ENCODE results near the gene CMTM4. TPM values are rescaled to one million over a fixed set of nuclear protein-coding genes. Genes with fewer than 3 reads are reported as not detected.
A peak's percentile ranks its signal among the peaks of the same experiment; 100 is the strongest.

Gene CMTM4
- 1 to 10 TPM; 1.1 to 1.5 TPM for total RNA-seq
- total RNA-seq = 1.9 to 8.6 reads per million in 2 donors

DNA sequence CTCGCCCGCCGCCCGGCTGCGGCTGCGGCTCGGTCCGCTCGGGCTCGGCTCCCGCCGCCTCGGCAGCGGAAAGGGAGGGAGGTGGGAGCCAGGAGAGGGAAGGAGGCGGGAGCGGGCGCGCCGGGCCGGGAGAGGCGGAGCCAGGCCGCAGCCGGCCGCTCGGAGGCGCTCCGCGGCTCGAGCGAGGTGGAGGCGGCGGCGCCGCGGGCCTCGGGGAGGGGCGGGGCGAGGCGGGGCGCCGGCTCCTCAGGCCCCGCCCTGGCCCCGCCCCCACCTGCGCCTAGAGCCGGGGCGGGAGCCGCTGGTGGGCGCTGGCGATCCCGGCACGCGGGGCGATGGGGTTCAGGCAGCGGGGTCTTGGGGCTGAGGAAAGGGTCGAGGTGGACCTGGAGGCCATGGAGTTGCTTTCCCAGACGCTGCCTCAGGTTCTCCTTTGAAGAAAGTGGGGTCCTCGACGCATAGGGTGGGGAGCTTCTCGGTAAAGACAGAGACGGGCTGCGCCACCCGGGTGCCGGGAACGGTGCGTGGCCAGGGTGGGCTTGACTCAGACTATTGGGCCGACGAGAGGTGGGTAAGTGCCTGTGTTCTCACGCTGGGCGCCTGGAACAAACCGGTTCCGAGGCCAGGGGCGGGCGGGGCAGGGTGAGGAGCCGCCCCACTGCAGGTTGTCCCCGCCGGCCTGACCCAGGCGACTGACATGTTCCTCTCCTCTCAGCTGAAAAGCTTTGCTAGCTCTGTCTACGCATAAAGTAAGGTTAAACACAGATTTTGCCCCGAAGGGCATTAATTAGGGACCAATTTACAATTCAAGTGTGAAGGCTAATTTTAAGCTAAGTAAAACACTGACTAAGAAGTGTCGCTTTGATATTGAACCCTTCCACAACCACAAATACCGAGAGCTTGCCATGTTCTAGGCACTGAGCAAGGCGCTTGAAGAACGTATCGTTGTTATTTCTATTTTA is at the start of gene CMTM4:
CMTM4 (minus strand) TSS at position 75 of the 962 bp plus-strand sequence. CDS start 218 bp downstream, outside the sequence.
- Mint-ChIP-seq H3K27ac (no peak within 1 kb of the TSS), H3K4me1 (peaks cover 5% of the 10 kb centered on the region), H3K27me3 (no peaks in the 10 kb centered on the region), H3K36me3 (ENCODE audit: low read depth) (no peaks in the 10 kb centered on the region), H3K4me3 (peak within 1 kb of the TSS; percentile 85)
- DNase-seq (peak; percentile 62 to 86 (median 82)), ATAC-seq (peak; percentile 97)
- H3K9me3 ChIP-seq (ENCODE audit: control insufficient read depth, low read length, poor library complexity, severe bottlenecking) = no peaks in the 10 kb centered on the region

DNA sequence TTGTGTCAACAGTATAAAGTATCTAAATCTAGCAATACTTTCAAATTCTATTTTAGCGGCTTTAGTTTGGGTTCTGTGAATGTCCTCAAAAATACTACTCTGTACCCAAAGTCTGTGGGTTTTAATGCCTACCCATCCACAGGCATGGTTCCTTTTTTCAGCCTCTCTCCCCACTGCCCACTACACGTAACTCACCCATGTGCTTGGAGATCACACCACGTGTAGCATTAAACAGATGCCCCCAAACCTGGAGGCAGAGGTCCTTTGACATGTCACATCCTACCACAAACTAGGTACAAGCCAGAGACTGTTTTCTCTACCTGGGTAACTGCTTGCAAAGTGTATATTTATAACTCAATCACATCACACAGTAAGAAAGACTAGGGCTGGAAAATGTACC is 49.5 kb upstream of the CMTM4 start:
- no peaks in the 10 kb centered on the region for H3K27me3 Mint-ChIP-seq
- no peaks in the 10 kb centered on the region for H3K9me3 ChIP-seq (ENCODE audit: control insufficient read depth, low read length, poor library complexity, severe bottlenecking)
- peaks cover 36% of the 10 kb centered on the region for H3K4me1 Mint-ChIP-seq
- H3K27ac Mint-ChIP-seq = no peak overlapping the region
- ATAC-seq = no peak
- no peak for DNase-seq
- H3K36me3 Mint-ChIP-seq (ENCODE audit: low read depth) = peaks cover 4% of the 10 kb centered on the region
- H3K4me3 Mint-ChIP-seq = no peak overlapping the region

DNA sequence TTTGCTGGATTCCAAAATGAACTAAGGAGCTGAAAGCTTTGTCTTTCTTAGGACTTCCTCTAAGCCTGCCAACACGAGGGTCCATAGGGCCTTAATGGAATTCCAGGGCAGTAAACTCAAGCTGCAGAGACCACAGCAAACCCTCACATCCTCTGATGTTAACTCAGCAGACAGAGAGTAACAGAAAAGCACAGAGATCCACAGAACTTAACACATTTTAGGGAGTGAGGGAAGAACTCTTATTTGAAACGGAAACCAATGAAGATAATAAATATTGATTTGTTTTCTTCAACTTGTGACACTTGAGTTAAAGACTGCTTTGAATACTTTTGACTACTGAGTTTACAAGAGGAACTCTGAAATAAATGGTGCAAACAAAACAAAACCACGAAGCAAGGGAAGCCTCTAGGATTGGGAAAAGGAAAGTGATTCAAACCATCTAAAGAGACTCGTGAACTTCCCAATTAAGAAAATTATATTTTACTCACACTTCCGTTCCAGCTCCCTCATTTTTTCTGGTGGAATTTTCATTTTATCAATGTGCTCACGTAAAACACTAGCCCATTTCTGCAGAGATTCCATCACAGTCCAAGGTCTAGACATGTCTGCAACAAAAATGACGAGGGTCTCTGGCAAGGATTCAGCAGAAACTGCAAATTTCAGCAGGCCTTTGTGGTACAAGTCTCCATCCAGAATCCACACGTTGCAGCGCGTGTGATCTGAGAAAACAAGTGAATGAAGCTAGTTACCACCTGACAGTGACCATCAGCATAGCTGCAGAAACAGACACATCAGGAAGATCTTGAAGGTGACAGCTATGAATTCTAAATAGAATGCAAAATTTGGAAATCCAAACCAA is 45.6 kb upstream of the CMTM4 start:
- ATAC-seq (no peak), DNase-seq (no peak)
- Mint-ChIP-seq H3K27me3 (no peaks in the 10 kb centered on the region), H3K4me1 (peaks cover 25% of the 10 kb centered on the region), H3K36me3 (ENCODE audit: low read depth) (no peaks in the 10 kb centered on the region), H3K4me3 (no peak overlapping the region), H3K27ac (no peak overlapping the region)
- H3K9me3 ChIP-seq (ENCODE audit: control insufficient read depth, low read length, poor library complexity, severe bottlenecking) = no peaks in the 10 kb centered on the region

DNA sequence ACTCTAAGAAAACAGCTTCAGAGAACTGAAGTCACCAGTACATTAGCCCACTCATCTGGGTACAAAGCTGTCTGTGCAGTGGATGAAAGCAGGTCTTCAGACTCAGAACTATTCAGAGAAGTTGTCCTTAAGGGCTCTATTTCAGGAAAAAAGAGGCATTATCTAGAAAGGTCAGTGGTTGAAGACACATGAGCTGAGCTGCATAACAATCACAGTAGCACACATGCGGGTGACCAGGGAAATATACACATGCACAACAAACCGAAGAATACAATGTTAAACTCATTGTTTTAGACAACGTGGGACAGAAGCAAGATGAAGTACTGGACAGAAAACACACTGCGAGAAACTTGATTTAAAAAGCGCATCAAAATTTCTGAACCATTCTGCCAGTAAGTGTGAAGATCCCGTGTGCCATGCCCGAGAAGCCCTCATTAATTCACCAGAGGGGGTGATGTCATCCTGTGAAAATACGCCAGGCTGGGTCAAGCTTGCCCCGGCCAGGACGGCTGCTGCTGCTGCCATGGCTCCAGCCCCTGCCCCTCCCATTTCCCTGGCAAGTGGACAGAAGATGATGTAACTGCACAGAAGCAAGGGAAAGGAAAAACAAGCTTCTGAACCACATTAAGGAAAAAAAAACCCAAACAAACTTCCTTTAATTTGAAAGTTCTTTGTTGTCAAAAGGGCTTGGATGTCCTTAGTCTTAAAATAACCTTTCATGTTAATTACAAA is 44.8 kb upstream of the CMTM4 start:
- Mint-ChIP-seq H3K27me3 (no peaks in the 10 kb centered on the region), H3K27ac (peak overlapping the region; percentile 83), H3K4me1 (peaks cover 23% of the 10 kb centered on the region), H3K36me3 (ENCODE audit: low read depth) (no peaks in the 10 kb centered on the region), H3K4me3 (no peak overlapping the region)
- DNase-seq (no peak), ATAC-seq (no peak)
- H3K9me3 ChIP-seq (ENCODE audit: control insufficient read depth, low read length, poor library complexity, severe bottlenecking) = no peaks in the 10 kb centered on the region

DNA sequence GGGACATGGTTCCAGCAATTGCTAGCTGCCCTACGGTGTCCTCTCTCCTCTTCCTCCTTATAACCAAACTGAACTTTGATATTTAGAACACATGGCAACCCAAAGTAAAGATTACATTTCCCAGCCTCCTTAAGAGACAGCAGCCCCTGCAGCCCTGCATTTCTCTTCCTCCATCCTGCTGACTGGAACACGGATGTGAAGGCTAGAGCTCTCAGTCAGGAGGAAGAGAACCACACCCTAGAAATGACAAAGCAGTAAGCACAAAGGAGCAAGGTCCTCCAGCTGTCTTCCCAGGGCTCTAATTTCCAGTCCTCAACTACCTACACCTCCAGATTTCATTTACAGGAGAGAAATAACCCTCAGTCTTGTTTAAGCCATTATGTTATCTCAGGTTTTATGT is 44.0 kb upstream of the CMTM4 start:
- H3K9me3 ChIP-seq (ENCODE audit: control insufficient read depth, low read length, poor library complexity, severe bottlenecking) = no peaks in the 10 kb centered on the region
- Mint-ChIP-seq H3K4me3 (no peak overlapping the region), H3K27ac (peak overlapping the region; percentile 83), H3K4me1 (peaks cover 19% of the 10 kb centered on the region), H3K27me3 (no peaks in the 10 kb centered on the region), H3K36me3 (ENCODE audit: low read depth) (no peaks in the 10 kb centered on the region)
- ATAC-seq (no peak), DNase-seq (no peak)

DNA sequence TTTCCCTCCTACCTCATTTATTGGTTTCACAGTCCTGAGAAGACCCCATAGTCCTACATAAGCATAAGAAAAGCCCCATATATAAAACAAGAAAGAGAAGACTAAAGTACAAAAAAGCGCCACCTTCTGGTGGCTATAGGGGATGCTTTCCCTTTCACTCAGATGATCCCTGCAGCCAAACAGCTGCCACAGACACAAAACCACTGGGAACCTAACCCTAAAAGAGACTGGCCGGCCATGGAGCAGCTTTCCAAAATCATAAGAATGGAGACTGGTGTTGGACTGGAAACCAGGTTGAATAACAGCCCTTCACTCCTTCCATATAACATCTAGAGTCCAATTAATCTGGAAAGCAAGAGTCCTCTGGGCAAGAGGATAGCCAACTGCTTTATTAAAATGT is 43.5 kb upstream of the CMTM4 start:
- peaks cover 19% of the 10 kb centered on the region for H3K4me1 Mint-ChIP-seq
- H3K27me3 Mint-ChIP-seq = no peaks in the 10 kb centered on the region
- H3K9me3 ChIP-seq (ENCODE audit: control insufficient read depth, low read length, poor library complexity, severe bottlenecking) = no peaks in the 10 kb centered on the region
- no peak overlapping the region for H3K4me3 Mint-ChIP-seq
- no peaks in the 10 kb centered on the region for H3K36me3 Mint-ChIP-seq (ENCODE audit: low read depth)
- H3K27ac Mint-ChIP-seq = peak overlapping the region; percentile 83
- peak; percentile 63 for ATAC-seq
- no peak for DNase-seq

DNA sequence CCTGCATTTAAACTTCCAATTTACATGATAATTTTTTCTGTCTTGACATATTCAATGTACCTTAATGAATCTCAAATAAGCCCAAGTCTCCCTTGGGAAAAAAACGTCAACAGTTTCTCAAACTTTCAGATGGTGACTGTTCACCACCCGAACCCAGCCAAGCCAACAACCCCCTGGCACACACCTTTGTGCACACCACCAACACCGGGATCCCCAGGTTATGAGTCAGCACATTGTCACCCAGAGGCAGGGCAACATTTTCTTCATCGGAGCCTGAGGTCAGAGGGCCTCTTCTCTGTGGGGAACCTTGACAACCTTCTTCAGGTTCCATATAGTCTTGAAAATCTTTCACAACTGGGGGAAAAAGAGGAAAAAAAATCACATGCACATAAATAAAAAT is 39.3 kb upstream of the CMTM4 start:
- ATAC-seq = no peak
- H3K9me3 ChIP-seq (ENCODE audit: control insufficient read depth, low read length, poor library complexity, severe bottlenecking) = no peaks in the 10 kb centered on the region
- Mint-ChIP-seq H3K27me3 (no peaks in the 10 kb centered on the region), H3K4me3 (no peak overlapping the region), H3K36me3 (ENCODE audit: low read depth) (peaks cover 4% of the 10 kb centered on the region), H3K4me1 (peaks cover 13% of the 10 kb centered on the region), H3K27ac (no peak overlapping the region)
- DNase-seq = no peak

DNA sequence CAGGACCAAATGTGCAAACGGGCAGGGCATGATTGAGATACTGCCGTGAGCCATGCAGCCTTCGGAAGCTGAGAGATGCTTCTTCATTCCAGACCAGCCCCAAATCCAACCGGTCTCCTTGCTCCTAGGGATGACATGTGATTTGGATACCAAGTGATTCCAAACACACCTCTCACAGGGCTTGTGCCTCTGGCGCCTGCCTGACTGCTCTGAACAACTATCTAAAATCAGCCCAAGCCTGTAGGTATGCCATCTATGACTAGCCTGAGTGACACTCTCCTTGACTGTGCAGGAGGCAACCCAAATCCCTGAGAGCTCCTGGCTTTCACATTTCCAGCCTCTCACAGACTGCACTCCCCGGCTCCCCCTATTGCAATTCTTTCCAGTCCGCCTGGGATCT is 34.6 kb upstream of the CMTM4 start:
- H3K9me3 ChIP-seq (ENCODE audit: control insufficient read depth, low read length, poor library complexity, severe bottlenecking) = no peaks in the 10 kb centered on the region
- ATAC-seq = no peak
- Mint-ChIP-seq H3K36me3 (ENCODE audit: low read depth) (peaks cover 8% of the 10 kb centered on the region), H3K4me3 (no peak overlapping the region), H3K27me3 (no peaks in the 10 kb centered on the region), H3K4me1 (peaks cover 11% of the 10 kb centered on the region), H3K27ac (peak overlapping the region; percentile 56)
- DNase-seq = no peak

DNA sequence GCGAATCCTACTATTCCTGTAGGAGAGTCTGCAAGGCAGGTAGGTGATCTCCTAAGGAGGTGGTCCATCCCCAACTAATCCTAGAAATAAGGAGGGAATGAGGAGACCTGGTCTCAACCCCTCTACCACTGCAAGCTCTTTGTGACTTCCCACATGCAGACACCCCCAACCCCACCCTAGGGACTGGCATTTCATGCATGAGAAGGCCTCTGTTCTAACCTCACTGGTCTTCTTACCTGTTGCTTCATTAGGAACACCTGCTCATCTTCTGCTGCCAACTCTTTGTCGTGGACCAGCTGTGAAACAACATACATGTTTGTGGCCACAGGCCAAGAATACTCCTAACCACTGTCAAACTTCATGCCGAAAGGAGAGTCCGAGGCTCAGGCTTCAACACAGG is 32.3 kb upstream of the CMTM4 start:
- Mint-ChIP-seq H3K4me1 (peaks cover 11% of the 10 kb centered on the region), H3K4me3 (no peak overlapping the region), H3K27me3 (no peaks in the 10 kb centered on the region), H3K36me3 (ENCODE audit: low read depth) (peaks cover 6% of the 10 kb centered on the region), H3K27ac (no peak overlapping the region)
- no peaks in the 10 kb centered on the region for H3K9me3 ChIP-seq (ENCODE audit: control insufficient read depth, low read length, poor library complexity, severe bottlenecking)
- DNase-seq (no peak), ATAC-seq (no peak)

DNA sequence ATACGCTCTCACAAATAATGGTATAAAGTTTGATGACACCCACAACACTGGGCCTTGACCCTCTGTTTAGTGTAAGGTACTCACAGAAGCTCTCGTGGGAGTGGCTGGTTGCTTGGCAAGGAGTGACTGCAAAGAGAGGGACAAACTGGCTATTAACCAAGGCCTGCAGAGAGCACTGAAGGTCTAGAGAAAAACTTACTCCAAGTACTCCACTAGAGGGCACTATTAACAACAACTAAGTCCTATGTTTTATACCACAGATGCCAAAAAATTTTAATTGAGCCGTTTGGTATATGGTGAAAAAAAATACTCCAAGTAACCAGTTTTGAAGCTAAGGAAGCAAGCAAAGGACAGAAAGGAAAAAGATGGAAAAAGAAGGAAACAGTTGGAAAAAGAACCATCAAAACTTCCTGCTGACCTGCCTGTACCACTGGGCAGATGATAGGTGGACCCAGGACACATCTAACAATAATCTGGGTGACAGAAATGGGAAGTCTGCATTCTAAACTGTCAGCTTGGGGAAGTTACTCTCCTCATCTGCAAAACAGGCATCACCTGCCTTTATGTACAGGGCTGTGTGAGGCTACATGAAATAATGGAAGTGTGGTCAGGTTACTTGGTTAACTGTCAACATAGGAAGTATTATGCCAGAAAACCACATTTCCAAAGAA is 31.7 kb upstream of the CMTM4 start:
- Mint-ChIP-seq H3K27ac (no peak overlapping the region), H3K4me3 (no peak overlapping the region), H3K36me3 (ENCODE audit: low read depth) (peaks cover 8% of the 10 kb centered on the region), H3K27me3 (no peaks in the 10 kb centered on the region), H3K4me1 (peaks cover 11% of the 10 kb centered on the region)
- peak; percentile 84 for ATAC-seq
- no peaks in the 10 kb centered on the region for H3K9me3 ChIP-seq (ENCODE audit: control insufficient read depth, low read length, poor library complexity, severe bottlenecking)
- DNase-seq = no peak

DNA sequence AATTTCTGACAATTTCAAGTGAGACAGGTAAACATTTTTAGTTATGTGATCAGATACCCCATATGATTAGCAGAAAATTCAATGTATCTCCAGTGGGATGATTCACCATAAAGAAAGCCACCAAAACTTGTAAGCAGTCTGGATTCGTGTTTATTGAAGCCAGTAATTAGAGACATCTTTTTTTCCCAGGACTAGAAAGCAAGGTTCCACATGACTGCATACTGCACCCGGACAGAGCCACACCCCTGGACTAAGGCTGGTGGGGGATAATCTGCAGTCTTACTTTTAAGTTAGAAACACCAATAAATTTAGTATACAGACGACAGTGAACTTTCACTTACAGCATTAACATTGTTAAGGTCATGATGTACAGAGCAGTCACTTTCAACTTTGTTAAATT is 24.2 kb upstream of the CMTM4 start:
- DNase-seq (no peak), ATAC-seq (no peak)
- no peak overlapping the region for H3K27ac Mint-ChIP-seq
- H3K9me3 ChIP-seq (ENCODE audit: control insufficient read depth, low read length, poor library complexity, severe bottlenecking) = no peaks in the 10 kb centered on the region
- no peaks in the 10 kb centered on the region for H3K4me1 Mint-ChIP-seq
- H3K36me3 Mint-ChIP-seq (ENCODE audit: low read depth) = peaks cover 5% of the 10 kb centered on the region
- H3K4me3 Mint-ChIP-seq = no peak overlapping the region
- H3K27me3 Mint-ChIP-seq = no peaks in the 10 kb centered on the region

DNA sequence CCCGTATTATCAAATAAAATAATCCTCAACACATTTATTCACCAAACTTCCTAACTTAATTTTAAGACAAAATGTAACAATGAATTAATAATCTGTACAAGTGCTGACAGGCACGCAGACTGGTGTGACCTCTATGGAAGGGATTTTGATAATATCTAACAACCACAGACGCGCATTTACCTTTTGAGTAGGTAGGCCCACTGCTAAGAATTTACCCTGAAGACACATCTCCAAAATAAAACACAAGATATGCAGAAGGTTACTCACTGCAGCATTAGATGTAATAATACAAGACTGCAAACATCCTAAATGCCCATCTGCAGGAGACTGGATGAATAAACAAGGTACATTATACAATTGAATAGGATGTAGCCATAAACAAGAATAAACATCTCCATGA is 22.7 kb upstream of the CMTM4 start:
- H3K27ac Mint-ChIP-seq = no peak overlapping the region
- no peak for DNase-seq
- no peak overlapping the region for H3K4me3 Mint-ChIP-seq
- H3K36me3 Mint-ChIP-seq (ENCODE audit: low read depth) = peaks cover 5% of the 10 kb centered on the region
- no peaks in the 10 kb centered on the region for H3K4me1 Mint-ChIP-seq
- no peaks in the 10 kb centered on the region for H3K9me3 ChIP-seq (ENCODE audit: control insufficient read depth, low read length, poor library complexity, severe bottlenecking)
- no peaks in the 10 kb centered on the region for H3K27me3 Mint-ChIP-seq
- ATAC-seq = no peak

Measured in T-helper 17 cell (primary cell).